Measurements from ENCODE around the gene STX2.
"Not testable (repeated sequence)": the region's sequence is repeated elsewhere in the genome, so short reads cannot be mapped to it uniquely, and the experiment has no call there.

The STX2 gene

GRCh38 chr12:130838951-130839769 is at the start of gene STX2:
Gene STX2 (minus strand): TSS chr12:130839250. CDS start chr12:130839099, 151 bp downstream.
- peak; percentile 89 for DNase-seq

GRCh38 chr12:130887190-130887589 is 48.1 kb upstream of the STX2 start:
- DNase-seq: not testable (repeated sequence)

- no peak for DNase-seq
Measured at GRCh38 chr12:130881548-130881947, 42.5 kb upstream of the STX2 start.

- no peak for DNase-seq
Measured at GRCh38 chr12:130881046-130881445, 42.0 kb upstream of the STX2 start.

GRCh38 chr12:130880411-130880885 is 41.4 kb upstream of the STX2 start:
- DNase-seq: no peak

GRCh38 chr12:130879781-130880389 is 40.8 kb upstream of the STX2 start:
- no peak for DNase-seq

- DNase-seq: no peak
Measured at GRCh38 chr12:130879212-130879686, 40.2 kb upstream of the STX2 start.

- DNase-seq: no peak
Measured at GRCh38 chr12:130878193-130879185, 39.4 kb upstream of the STX2 start.

- no peak for DNase-seq
Measured at GRCh38 chr12:130877333-130877732, 38.3 kb upstream of the STX2 start.

GRCh38 chr12:130876758-130877157 is 37.7 kb upstream of the STX2 start:
- no peak for DNase-seq

- DNase-seq: no peak
Measured at GRCh38 chr12:130876297-130876696, 37.2 kb upstream of the STX2 start.

- DNase-seq: not testable (repeated sequence)
Measured at GRCh38 chr12:130875708-130876107, 36.7 kb upstream of the STX2 start.

- DNase-seq: no peak
Measured at GRCh38 chr12:130875193-130875592, 36.1 kb upstream of the STX2 start.

- DNase-seq: no peak
Measured at GRCh38 chr12:130874696-130875095, 35.6 kb upstream of the STX2 start.

- no peak for DNase-seq
Measured at GRCh38 chr12:130873825-130874224, 34.8 kb upstream of the STX2 start.

GRCh38 chr12:130873106-130873795 is 34.2 kb upstream of the STX2 start:
- DNase-seq: no peak

- DNase-seq: peak; percentile 34
Measured at GRCh38 chr12:130872179-130873096, 33.4 kb upstream of the STX2 start.

GRCh38 chr12:130871286-130872178 is 32.5 kb upstream of the STX2 start, which contains the start of gene RAN:
Gene RAN (plus strand): TSS chr12:130872066. CDS start chr12:130872594, 528 bp downstream.
- peak; percentile 95 for DNase-seq

GRCh38 chr12:130870442-130871285 is 31.6 kb upstream of the STX2 start:
- DNase-seq: peak; percentile 73

All from CD4-positive, alpha-beta T cell treated with Interferon gamma for 1 hour (primary cell).